DMS153 (cell line): Measurements from ENCODE around the gene BTG4.

Experiments used
- DNase-seq: peaks from one replicate; lab custom pipeline; 2025; lab: John Stamatoyannopoulos, UW

The BTG4 gene

GRCh38 chr11:111537336-111537860 is 25.2 kb upstream of the BTG4 start:
- no peak for DNase-seq

- no peak for DNase-seq
These were observed 23.1 kb upstream of the BTG4 start for GRCh38 chr11:111535281-111535680.

DNA sequence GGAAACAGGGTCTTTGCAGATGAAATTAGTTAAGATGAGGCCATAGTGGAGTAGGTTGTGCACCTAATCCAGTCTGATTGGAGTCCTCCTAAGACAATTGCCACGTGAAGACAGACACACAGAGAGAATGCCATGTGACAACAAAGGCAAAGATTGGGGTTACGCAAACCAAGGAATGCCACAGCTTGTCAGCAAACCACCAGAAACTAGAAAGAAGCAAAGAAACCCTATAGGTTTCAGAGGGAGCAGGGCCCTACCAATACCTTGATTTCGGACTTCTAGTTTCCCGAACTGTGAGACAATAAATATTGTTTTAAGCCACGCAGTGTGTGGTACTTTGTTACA is 20.2 kb upstream of the BTG4 start:
- no peak for DNase-seq

DNA sequence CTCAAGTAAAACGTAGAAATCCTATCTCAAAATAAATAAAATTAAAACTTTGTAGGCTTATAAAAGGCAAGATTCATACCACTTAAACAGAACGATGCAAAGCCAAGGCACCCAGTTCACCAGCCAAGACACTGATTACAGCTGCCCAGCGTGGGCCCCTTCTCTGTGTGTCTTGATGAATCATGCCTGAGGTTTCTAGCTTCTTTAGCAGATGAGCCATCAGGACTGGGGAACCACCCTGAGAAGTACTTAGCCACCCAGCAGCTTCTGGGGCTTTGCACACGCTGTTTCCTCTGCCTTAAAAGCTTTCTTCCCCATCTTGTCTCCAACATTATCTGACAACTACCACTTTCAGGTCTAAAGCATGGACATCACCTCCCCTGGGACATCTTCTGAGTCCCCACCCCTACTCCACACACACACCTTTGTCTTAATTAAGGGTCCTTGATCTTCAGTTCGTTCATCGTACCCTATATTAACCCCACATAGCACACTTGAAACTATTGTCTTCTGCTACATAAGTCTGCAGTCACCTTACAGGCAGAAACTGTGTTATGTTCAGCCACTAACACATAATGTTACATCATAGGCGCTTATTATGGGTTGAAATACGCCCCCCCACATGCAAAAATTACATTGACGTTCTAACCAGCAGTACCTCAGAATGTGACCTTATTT is 19.6 kb upstream of the BTG4 start:
- no peak for DNase-seq

GRCh38 chr11:111531136-111531535 is 18.9 kb upstream of the BTG4 start:
- DNase-seq = no peak

DNA sequence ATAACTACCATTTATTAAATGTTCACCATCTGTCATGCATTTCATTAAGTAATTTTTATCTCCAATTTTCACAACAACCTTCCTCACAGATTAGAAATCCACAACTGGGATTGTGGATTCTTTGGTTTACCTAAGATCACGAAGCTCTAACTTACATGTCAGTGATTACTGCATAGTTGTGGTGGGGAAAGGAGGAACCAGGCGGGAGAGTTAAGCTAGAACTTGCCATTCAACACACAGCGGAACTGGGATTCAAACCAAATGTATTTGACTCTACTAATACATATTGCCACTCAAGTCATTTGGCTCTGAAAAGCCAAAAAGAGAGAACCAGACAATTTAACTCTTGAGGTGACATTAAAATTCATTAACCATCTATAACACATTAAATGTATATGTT is 17.9 kb upstream of the BTG4 start:
- DNase-seq = no peak

DNA sequence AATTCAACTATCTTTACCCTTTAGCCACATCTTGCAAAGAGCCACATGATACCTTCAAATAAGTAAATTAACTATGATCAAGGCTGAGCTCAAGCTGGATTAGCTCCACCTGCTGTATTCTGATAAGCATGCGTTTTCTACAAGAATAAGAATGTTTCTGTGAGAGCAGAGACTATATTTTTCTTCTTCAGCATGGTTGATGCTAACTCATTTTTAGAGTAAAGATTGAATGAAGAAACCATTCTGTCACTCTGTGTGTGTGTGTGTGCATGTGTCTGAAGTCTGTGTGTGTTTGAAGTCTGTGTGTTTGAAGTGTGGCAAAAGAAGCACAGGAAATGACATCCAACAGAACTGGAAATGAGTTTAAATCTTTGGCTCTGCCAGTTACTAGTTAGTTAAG is 16.4 kb upstream of the BTG4 start:
- no peak for DNase-seq

GRCh38 chr11:111527279-111527678 is 15.1 kb upstream of the BTG4 start:
- no peak for DNase-seq

GRCh38 chr11:111526501-111526900 is 14.3 kb upstream of the BTG4 start:
- no peak for DNase-seq

DNA sequence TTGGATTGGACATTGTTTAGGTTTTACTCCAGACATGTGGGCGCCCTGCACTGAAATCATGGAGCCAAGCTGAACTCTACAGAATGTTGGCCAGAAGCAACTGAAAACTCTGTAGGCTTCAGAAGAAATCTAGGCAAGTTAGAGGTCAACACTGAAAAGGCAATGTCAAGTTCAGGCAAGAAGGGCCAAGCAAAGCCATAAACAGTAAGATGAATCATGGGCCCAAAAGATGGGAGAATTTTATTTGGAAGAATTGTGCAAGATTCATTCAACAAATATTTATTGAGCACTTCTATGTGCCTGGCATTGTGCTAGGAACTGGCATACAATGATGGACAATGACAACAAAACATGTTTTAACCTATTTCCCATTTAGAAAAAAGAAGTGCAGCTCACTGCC is 13.3 kb upstream of the BTG4 start:
- DNase-seq = no peak

- no peak for DNase-seq
These were observed 11.9 kb upstream of the BTG4 start for GRCh38 chr11:111524056-111524455.

DNA sequence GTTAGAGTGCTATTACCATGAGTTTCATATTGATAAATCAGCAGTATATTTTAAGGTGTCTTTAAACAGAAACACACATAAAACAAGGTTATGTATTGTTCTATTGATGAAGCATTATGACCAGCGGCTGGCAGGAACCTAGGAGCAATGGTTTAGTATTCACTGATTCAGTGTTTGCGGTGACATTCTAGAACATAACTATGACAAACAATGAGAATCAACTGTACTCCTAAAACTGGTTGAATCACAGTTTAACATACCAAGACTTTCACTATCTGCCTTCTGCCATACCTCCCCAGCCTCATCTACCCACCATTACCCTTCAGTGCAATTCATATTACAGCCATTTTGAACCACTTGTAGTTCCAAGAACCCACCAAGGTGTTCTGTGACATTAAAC is 11.2 kb upstream of the BTG4 start:
- DNase-seq = no peak

- DNase-seq = no peak
These were observed 10.2 kb upstream of the BTG4 start for GRCh38 chr11:111522426-111522825.

GRCh38 chr11:111521135-111521534 is 8.9 kb upstream of the BTG4 start:
- DNase-seq = no peak

GRCh38 chr11:111520560-111520959 is 8.4 kb upstream of the BTG4 start:
- DNase-seq = no peak

DNA sequence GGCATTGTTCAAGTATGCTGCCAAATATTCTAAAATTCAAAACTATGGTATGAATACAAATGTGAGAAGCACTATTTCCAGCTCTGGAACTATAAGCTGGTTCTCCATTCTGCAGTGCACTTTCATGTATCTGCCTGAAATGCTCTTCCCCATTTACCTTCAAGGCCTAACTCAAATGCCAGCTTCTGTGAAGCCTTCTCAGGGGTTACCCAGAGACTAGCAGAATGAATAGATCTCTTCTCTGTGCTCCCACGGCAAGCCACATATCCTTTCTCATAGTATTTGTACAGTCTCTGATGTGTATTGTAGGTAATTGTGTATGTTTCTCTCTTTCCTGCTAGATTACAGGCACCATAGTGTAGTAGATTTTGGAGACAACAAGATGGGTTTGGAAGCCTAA is 6.5 kb upstream of the BTG4 start:
- no peak for DNase-seq

DNA sequence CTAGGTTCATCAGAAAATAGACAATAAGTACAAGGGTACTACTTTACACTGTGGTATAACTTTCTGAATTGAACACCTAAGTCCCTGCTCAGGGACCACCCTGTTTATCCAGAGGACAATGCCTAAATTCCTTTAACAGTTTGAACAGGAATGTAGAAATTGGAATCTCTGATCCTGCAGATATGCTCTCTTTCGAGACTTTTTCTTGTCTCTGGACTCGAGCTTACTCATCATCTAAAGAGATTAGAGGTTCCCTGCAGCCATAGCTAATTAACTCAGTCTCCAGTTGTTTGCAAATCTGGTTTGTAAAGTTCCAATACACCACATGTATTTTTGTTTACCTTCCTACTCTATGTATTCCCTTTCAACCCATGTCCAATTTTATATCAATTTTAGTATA is 3.4 kb upstream of the BTG4 start:
- no peak for DNase-seq

GRCh38 chr11:111514216-111515031 is 2.2 kb upstream of the BTG4 start, which contains the start of gene HOATZ:
HOATZ (plus strand) TSS chr11:111514778; CDS start chr11:111514785, 7 bp downstream.
- DNase-seq = no peak

DNA sequence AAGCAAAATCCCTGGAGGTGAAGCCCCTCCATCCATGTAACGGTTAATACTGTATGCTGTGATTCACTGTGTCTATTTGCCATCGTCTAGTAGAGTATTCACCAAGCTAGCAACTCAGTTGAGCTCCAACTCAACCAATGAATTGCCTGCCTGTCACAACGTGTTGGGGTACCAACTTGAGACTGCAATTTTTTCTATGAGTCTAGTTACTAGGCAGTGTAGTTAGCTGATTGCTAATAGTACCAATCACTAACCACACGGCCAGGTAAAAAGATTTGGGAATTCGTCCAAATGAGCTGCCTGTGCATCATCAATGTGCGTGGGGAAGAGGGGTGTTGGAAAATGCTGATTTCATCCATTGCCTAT is 1.0 kb upstream of the BTG4 start:
- DNase-seq = no peak

- no peak for DNase-seq
These were observed 1.9 kb downstream of the BTG4 start for GRCh38 chr11:111510311-111510710.

- DNase-seq = no peak
These were observed 9.6 kb downstream of the BTG4 start for GRCh38 chr11:111502611-111503010.

GRCh38 chr11:111500481-111500880 is 11.7 kb downstream of the BTG4 start:
- DNase-seq = no peak

DNA sequence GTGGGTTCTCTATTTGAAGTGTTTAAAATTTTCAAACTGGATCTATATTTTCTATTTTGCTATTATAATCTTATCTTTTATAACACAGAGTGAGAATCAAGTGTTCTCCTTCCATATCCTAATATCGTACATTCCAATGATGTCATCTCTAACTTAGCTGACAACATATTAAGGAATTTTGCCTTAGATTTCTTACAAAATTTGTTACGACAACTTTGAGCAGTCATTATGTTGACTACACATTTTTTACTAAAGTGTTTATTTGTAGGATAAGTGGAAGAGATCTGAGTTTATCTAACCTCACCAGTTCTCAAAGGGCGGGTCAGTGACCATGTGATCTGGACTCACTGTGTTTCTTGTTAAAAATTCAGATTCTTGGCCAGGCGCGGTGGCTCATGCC is 12.7 kb downstream of the BTG4 start:
- DNase-seq = no peak

GRCh38 chr11:111494040-111494439 is 18.1 kb downstream of the BTG4 start:
- DNase-seq = no peak
